Stomach (tissue), 9 donors: ENCODE results near the gene HECA. TPM values are rescaled to one million over a fixed set of nuclear protein-coding genes. Genes with fewer than 3 reads are reported as not detected.

Experiments
- DNase-seq, 2 donors: peaks; one replicate each; pipeline versions ENCODE4 v3.0.0 to v3.0.0-alpha.2; 2013 to 2019
- H3K27ac ChIP-seq, 5 donors: fragments of 200-600 bp in 4 of 5; sonication (generic) in 4 of 5; one replicate each; pipeline ENCODE4 v1.5.1; 2013 to 2019; ENCODE audit warnings: mild to moderate bottlenecking in 1 of 5, moderate library complexity in 1 of 5
- H3K27me3 ChIP-seq, 3 donors: fragments of 200-600 bp; sonication (generic); one replicate each; pipeline ENCODE4 v1.5.1; 2017 to 2019; ENCODE audit warnings: mixed run types in 1 of 3
- H3K36me3 ChIP-seq, 4 donors: fragments of 200-600 bp; sonication (generic); 1 replicate in 3 of 4; 2 replicates in 1 of 4; pipeline ENCODE4 v1.5.1; 2016 to 2019
- H3K4me1 ChIP-seq, 4 donors: fragments of 200-600 bp; sonication (generic); one replicate each; pipeline ENCODE4 v1.5.1; 2016 to 2019
- H3K4me3 ChIP-seq, 4 donors: fragments of 200-600 bp; sonication (generic) in 3 of 4; one replicate each; pipeline ENCODE4 v1.5.1; 2016 to 2019; ENCODE audit warnings: mild to moderate bottlenecking in 1 of 4
- H3K9me3 ChIP-seq, 4 donors: fragments of 200-600 bp; sonication (generic); one replicate each; pipeline ENCODE4 v1.5.1; 2016 to 2019
- EP300 ChIP-seq: sonication (generic); formaldehyde crosslinking; IDR thresholded peaks from one replicate; pipeline ENCODE4 v1.6.1; 2017; ENCODE audit warnings: antibody characterized with exemption
- POLR2A ChIP-seq, 4 donors: fragments of 450-650 bp; IDR thresholded peaks; one replicate each; pipeline ENCODE4 v1.6.1; 2016; ENCODE audit warnings: antibody characterized with exemption in 4 of 4, control low read depth in 2 of 4, mild to moderate bottlenecking in 1 of 4, moderate library complexity in 1 of 4
- POLR2AphosphoS5 ChIP-seq, 3 donors: sonication (generic); formaldehyde crosslinking; IDR thresholded peaks; one replicate each; pipeline ENCODE4 v1.6.1; 2016; ENCODE audit warnings: antibody characterized with exemption in 3 of 3
- WGBS, 5 donors: extraction: QIAGEN DNeasy Blood & Tissue Kit in 3 of 5; methylation state at CpG; one replicate each; pipeline versions ENCODE4 v1.1.5 to v1.1.7; 2013 to 2018; 5-methylcytosine and 5-hydroxymethylcytosine counted together
- intact Hi-C: fragments of 100-400 bp; cut with DNase I; formaldehyde crosslinking; loops from one replicate; pipeline ENCODE4 v1.15.1; 2023; ENCODE audit warnings: low total_unique reads
- polyA plus RNA-seq, 3 donors: library from polyadenylated mRNA; stranded (reverse); fragments of 200-250 nt; gene quantifications; one replicate each; pipeline ENCODE4 v1.2.3, GENCODE V29; 2013
- total RNA-seq, 5 donors: library from RNA; depleted of rRNA; stranded (reverse); fragments of >200 nt; gene quantifications; one replicate each; pipeline versions ENCODE4 v1.1.0 to v1.2.3, GENCODE V29; 2014 to 2016
- TF ChIP-seq, protein P1 (sequence below), 7 experiments: fragments of 450-650 bp in 4 of 7; fragments of 200-600 bp in 3 of 7; sonication (generic) in 3 of 7; IDR thresholded peaks; one replicate each; pipeline ENCODE4 v1.5.1; 2016 to 2019; ENCODE audit warnings: antibody characterized with exemption in 7 of 7, control low read depth in 2 of 7, mild to moderate bottlenecking in 1 of 7
- donor health status: healthy with polysubstance abuse.
- donor health status: Bipolar disorder and iron deficiency.
- donor health status: healthy.

Gene HECA
- total and polyA plus RNA-seq, 8 donors = 7.6 to 52.1 (median 31.0) TPM

DNA sequence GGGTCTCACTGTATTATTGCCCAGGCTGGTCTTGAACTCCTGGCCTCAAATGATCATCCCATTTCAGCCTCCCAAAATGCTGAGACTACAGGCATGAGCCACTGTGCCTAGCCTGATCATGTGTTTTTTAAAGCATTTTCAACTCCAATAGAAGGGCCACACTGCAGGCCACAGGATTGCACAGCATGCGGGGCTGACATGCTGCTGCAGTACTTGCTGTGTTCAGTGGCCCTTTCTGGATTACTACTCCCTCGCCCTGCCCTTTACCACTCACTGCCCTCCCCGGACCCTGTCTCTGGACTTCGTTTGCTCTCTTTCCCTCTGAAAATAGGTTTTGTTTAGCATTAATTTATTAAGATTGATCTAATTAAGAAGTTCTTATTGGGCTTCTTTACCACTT, 37.3 kb downstream of the HECA start:
- Histone ChIP-seq H3K27ac (no peak overlapping the region), H3K4me3 (no peak overlapping the region), H3K36me3 (peaks cover 20 to 50% (median 43%) of the 10 kb centered on the region in 4 donors), H3K27me3 (no peaks in the 10 kb centered on the region), H3K9me3 (no peaks in the 10 kb centered on the region), H3K4me1 (no peaks in the 10 kb centered on the region)
- 94 to 100% (median 96%) methylated on average over 4 of the region's 4 CpGs for WGBS, 5 donors
- no peak for TF ChIP-seq POLR2AphosphoS5 (IDR thresholded peaks at IDR 0.05)
- TF ChIP-seq, protein P1, sequence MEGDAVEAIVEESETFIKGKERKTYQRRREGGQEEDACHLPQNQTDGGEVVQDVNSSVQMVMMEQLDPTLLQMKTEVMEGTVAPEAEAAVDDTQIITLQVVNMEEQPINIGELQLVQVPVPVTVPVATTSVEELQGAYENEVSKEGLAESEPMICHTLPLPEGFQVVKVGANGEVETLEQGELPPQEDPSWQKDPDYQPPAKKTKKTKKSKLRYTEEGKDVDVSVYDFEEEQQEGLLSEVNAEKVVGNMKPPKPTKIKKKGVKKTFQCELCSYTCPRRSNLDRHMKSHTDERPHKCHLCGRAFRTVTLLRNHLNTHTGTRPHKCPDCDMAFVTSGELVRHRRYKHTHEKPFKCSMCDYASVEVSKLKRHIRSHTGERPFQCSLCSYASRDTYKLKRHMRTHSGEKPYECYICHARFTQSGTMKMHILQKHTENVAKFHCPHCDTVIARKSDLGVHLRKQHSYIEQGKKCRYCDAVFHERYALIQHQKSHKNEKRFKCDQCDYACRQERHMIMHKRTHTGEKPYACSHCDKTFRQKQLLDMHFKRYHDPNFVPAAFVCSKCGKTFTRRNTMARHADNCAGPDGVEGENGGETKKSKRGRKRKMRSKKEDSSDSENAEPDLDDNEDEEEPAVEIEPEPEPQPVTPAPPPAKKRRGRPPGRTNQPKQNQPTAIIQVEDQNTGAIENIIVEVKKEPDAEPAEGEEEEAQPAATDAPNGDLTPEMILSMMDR (IDR thresholded peaks at IDR 0.05) = no peak
- TF ChIP-seq EP300 = no peak
- TF ChIP-seq POLR2A (IDR thresholded peaks at IDR 0.05) = no peak
- no peak for DNase-seq
- intact Hi-C loops = no loop called here

DNA sequence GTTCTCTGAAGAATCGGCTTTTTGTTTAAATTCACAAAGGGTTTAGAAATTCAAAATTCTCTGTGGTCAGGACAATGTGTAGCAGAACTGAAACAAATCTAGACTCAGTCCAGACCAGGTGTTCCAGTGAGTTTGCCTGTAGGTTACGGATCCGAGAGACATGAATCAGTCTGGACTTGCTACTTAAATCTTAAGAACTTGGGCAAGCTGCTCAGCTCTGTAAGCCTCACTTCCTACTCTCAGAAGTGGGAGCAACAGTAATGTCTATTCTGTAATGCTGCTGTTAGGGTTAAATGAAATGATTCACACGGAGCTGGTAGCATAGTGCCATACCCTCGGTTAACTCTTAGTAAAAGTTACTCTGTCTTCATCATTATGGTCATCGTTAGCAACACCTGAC, 37.7 kb downstream of the HECA start:
- H3K27ac ChIP-seq = no peak overlapping the region
- TF ChIP-seq, protein P1 (IDR thresholded peaks at IDR 0.05) = no peak
- TF ChIP-seq EP300 (no peak), POLR2AphosphoS5 (IDR thresholded peaks at IDR 0.05) (no peak), POLR2A (IDR thresholded peaks at IDR 0.05) (no peak)
- intact Hi-C loops = no loop called here
- no peaks in the 10 kb centered on the region for H3K27me3 ChIP-seq
- H3K9me3 ChIP-seq = no peaks in the 10 kb centered on the region
- 75 to 89% (median 86%) methylated on average over 6 of the region's 6 CpGs for WGBS, 5 donors
- no peak for DNase-seq
- H3K4me3 ChIP-seq = no peak overlapping the region
- peaks cover 22 to 50% (median 43%) of the 10 kb centered on the region in 4 donors for H3K36me3 ChIP-seq
- no peaks in the 10 kb centered on the region for H3K4me1 ChIP-seq

DNA sequence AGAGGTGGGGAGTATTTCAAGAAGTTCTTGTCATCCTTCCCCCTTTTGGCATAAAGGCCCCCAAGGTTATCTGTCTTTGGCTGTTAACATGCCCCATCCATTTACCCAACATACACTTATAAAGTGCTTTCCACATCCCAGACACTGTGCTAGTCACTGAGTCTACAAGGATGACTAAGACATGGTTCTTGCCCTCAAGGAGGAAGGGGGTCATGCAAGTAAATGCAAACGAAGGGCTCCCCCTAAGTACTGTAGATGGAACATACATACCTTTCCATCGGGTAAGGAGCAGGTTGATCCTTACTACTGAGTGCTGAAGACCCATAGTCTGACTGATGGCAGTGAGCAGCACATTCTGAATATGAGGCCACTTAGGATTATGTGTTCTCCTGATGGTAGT, 38.3 kb downstream of the HECA start:
- Histone ChIP-seq H3K27ac (no peak overlapping the region), H3K4me1 (no peaks in the 10 kb centered on the region), H3K4me3 (no peak overlapping the region), H3K36me3 (peaks cover 22 to 50% (median 43%) of the 10 kb centered on the region in 4 donors), H3K9me3 (no peaks in the 10 kb centered on the region), H3K27me3 (no peaks in the 10 kb centered on the region)
- no peak for DNase-seq
- 53 to 76% (median 69%) methylated on average over 2 of the region's 2 CpGs for WGBS, 5 donors
- intact Hi-C loops = no loop called here
- no peak for TF ChIP-seq EP300
- TF ChIP-seq POLR2A (IDR thresholded peaks at IDR 0.05) = no peak
- TF ChIP-seq POLR2AphosphoS5 (IDR thresholded peaks at IDR 0.05) = no peak
- TF ChIP-seq, protein P1 (IDR thresholded peaks at IDR 0.05) = no peak

DNA sequence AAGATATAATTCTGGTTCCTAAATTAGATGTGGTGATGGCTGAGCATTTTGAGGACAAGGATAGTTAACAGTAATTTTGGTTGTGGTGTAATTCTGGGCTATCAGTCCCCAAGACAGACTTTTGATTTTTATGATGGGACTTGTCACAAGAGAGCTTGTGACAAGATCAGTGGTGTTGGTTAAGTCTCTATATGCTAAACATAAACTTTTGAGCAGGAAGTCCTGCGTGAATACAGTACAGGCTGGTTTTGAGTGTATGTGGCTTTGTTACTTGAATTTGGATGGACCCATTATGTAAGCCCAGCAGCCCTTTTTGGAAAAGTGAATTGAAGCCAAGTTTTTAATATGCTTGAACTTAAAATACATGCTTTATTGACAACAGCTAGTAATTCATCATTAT, 38.9 kb downstream of the HECA start:
- no peak overlapping the region for H3K27ac ChIP-seq
- no peak for DNase-seq
- H3K9me3 ChIP-seq = no peaks in the 10 kb centered on the region
- H3K4me1 ChIP-seq = no peaks in the 10 kb centered on the region
- H3K36me3 ChIP-seq = peaks cover 22 to 52% (median 47%) of the 10 kb centered on the region in 4 donors
- H3K27me3 ChIP-seq = no peaks in the 10 kb centered on the region
- no peak overlapping the region for H3K4me3 ChIP-seq
- TF ChIP-seq, protein P1 (IDR thresholded peaks at IDR 0.05) = no peak
- TF ChIP-seq EP300 (no peak), POLR2A (IDR thresholded peaks at IDR 0.05) (no peak), POLR2AphosphoS5 (IDR thresholded peaks at IDR 0.05) (no peak)
- WGBS, 5 donors = 86 to 96% (median 87%) methylated on average over 1 of the region's 1 CpG
- intact Hi-C loops = no loop called here
